CD4-positive, alpha-beta T cell treated with Interleukin-15 for 4 hours (primary cell): Measurements from ENCODE around the gene LRP6.
"Not testable (repeated sequence)": the region's sequence is repeated elsewhere in the genome, so short reads cannot be mapped to it uniquely, and the experiment has no call there.

Source experiments
- DNase-seq: peaks from one replicate; pipeline ENCODE4 v3.0.0-alpha.2; 2020; ENCODE audit warnings: low spot score

LRP6 gene

DNA sequence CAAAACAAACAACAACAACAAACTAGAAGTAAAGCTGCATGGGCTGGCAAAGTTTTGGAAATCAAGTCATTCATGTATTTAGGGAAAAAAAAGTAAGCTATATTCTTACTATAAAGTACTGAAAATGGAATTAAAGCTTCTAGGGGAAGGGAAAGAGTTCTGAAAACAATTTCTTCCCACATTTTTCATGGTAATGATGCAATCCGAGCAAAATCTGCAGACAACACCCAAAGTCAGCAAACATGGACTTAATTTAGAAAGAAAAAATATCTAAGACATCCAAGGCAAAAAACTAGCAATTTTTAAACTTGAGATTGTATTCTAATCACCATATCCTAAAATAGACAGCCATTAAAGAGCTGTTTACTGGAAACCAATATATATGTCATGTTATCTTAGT is 86.3 kb downstream of the LRP6 start:
- DNase-seq, result no peak

DNA sequence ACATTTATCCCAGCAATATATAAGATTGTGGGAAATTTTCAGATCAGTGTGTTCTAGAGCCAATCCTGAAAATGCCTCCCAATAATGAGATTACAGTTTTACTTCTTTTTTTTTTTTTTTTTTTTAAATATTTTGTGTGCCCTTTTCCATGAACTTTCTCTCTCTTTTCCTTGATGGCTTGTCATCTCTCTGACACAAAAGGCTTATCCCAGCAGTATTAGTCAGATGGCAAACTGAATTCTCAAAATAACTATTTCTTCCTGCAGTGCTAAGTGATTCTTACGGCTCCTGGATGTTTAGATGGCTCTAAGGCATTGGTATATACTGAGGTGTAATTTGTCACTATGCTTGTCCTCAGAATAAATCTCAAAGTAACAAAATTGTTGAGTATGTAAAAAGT is 86.7 kb downstream of the LRP6 start:
- DNase-seq, result no peak

DNA sequence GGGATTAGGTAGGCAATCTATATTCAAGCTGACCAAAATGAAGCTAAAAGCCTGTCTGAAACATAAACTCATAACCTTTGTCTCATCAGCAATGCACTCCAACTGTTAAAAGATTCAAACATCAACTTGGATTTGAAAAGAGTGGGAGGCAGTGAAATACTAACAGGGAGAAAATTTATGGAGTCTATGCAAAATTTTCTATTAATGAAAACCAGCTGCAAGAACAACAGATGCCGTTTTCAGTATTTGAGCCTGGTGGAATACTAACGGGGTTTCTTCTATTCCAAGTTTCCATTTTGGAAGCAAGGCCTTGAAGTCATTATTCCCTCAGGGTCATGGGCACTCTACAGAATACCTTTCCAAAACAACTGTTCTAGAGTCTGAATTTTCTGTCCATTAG is 88.3 kb downstream of the LRP6 start:
- no peak for DNase-seq

DNA sequence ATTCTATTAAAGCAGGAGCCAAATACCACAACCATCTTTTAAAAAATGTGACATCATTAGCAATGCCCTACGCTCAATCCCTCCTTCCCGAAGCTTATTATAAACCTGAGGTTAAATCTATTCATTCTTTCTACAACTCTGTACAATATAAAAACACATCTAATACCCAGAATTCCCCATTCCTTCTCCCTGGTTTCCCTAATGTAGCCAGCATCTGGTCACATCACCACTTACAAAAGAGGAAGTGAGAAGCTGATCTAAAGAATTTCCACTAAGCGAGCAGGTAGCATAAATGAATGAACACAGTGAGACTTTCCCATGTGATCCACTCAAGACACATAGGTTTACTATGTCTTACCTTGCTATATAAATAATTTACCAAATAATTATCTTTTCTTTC is 90.4 kb downstream of the LRP6 start:
- no peak for DNase-seq

DNA sequence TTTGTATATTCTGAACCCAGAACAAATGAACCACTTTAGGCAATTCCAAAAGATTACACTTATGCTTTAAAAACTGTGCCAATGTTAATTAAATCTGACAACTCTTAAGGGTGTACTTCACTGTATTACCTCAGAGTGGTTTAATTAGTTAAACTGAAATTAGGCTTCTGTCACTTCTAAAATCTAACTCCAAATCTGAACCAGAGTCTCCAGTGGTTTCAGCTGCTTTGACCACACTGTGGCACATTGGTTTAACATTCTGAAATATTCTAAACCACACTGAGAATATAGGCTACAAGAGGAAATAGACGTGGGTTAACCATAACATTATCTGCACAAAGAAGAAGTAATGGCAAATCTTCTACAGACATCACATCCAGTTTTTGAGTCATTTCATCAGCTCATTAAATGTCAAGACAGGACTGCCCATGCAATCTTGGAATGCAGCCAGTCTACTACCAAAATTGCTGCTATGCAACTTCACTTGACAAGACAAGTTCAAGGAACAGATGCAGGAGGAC is 94.8 kb downstream of the LRP6 start:
- DNase-seq, result no peak

DNA sequence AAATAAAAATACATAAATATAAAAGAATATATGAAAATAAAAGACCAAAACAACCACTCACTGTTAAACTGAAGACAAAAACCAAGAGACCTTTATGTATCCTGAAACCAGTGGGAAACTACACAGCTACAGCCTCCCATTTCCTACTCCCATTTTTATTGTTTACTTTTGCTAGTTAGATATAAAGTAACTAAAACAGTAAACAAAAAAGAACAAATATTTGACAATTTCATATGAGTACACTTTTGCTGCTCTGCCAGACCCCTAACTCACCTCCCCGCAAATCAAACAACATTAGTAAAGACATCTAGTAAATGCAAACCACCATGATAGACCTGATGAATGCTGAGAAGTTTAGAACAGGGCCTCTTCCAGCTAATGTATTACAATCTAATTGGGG is 99.0 kb downstream of the LRP6 start:
- no peak for DNase-seq

DNA sequence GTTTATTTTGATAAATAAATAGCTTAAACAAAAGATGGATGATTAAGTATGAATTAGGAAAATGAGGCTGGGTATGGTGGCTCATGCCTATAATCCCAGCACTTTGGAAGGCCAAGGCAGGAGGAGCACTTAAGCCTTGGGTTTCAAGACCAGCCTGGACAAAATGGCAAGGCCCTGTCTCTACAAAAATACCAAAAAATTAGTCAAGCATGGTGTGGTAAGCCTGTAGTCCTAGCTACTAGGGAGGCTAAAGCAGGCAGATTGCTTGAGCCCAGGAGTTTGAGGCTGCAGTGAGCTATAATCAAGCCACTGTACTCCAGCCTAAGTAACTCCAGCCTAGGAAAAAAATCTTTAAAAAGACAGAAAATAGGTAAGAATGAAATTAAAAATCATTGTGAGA is 100.1 kb downstream of the LRP6 start:
- DNase-seq, result no peak

DNA sequence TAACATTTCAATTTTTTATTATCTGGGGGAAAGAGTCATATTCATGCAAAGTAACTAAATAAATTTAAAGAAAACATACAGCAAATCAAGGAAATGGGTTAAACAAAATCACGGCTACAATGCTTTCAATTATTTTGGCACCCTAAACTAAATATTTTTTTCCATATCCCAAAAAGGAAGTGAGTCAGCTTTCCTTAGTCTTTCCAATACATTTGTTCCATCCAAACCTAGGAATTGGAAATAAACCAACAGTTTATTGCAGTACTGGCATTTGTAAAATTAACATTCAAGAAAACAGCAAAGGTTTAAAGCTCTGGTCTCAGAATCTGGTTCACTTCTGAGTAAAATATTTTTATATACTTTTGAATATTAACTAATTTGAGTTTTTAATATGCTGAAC is 106.9 kb downstream of the LRP6 start:
- no peak for DNase-seq

DNA sequence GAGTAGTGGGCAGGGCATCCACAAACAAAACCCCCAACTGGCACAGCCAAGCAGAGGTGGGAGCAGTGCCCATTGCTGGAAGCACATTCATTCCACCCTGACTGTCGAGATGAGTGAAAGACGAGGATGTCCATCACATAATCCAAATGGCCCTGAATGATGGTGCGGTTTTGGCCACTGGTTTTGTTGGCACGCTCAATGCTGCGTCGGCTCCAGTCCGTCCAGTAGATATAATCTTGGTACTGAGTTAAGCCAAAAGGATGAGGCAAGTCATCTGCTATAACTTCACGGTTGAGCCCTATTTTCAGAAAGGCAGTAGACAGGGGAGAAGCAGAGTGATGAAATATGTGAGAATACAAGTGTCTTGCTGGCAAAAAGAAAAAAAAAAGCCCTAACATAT is 108.0 kb downstream of the LRP6 start:
- no peak for DNase-seq

DNA sequence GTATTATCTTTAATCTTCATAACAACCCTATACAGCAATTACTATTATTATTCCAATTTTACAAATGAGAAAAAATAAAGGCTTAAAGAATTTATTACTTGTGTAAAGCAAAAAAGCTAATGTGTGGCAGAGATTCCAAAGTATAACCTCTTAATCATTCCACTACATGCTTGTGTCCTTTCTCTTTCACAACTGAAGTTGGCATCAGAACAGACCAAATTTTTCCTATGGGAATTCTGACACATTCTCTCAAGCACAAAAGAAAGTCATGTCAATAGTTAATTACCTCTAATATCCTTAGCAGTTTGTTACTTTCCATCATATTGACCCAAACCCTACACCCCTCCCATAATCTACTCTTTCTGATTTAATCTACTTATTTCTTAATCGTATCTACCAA is 109.4 kb downstream of the LRP6 start:
- DNase-seq, result no peak

DNA sequence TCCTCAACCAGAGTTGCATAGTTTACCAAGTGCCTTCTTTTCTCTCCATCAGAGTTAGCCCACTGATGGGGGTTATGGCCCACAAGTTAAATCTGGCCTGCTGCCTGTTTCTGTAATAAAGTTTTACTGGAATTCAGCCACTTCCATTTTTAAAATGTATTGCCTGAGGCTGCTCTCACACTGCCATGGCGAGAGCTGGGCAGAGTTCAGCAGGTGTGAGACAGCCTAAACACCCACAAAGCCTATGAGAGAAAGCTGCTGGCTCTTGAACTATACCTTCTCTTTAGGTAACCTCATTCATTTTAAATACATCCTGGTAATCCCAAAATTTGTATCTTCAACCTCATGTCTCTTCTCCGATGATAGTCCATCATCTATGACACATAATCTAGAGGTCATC is 110.0 kb downstream of the LRP6 start:
- no peak for DNase-seq

DNA sequence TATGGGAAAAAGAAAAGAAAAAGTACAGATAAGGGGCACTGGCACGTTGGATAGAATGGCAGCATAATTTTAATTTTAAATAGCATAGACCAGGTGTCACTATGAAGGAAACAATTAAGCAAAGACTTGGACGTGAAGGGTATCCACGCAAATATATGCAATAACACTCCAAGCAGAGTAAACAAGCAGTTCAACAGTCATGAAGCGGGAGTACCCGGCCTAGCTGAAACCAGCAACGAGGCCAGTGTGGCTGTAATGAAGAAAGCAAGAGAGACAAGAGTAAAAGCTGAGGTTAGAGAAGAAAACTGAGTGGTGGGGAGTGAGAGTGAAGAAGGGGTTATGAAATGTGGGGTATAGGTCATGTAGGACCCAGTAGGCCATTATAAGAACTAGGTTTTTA is 110.7 kb downstream of the LRP6 start:
- DNase-seq, result no peak

DNA sequence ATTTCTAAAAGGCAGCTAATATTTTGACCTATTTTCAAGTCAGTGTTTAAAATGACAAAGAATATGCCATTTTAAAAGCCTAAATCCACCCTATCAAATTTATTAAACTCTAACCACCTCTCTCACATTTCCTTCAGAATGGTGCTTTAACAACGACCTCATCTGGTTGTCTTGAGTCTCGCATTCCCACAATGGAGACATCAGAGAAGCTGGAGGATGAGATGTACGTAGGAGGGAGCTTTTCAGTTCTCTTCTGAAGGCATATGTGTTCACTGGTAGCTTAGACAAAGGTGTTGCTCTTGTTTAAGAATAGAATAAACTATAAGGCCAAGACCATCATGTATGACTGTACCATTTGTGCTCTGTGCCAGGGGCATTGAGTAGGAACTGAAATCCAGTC is 113.2 kb downstream of the LRP6 start:
- no peak for DNase-seq

DNA sequence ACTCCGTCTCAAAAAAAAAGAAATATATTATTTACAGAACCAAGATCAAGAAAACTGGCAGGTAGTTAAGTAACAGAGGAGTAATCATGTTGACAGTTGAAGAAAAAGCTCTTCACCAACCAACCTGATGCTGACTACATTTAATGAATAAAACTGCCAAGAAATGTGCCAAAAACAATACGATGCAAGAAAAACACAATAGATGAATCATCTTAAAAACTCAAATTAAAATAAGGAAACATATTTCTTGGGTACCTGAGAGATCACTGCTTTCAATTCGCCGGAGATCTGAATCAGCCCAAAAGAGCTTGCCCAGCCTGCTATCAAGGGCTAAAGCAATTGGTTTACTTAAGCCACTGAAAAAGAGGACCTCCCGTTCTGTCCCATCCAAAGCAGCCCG is 119.7 kb downstream of the LRP6 start:
- no peak for DNase-seq

DNA sequence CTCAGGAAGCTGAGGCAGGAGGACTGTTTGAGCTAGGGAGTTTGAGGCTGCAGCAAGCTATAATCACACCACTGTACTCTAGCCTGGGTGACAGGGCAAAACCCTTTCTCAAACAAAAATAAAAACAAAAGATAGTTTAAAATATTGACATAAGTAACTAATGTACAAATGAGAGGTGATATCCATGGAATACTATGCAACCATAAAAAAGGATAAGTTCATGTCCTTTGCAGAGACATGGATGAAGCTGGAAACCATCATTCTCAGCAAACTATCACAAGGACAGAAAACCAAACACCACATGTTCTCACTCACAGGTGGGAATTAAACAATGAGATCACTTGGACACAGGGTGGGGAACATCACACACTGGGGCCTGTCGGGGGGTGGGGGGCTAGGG is 122.3 kb downstream of the LRP6 start:
- DNase-seq, result not testable (repeated sequence)

DNA sequence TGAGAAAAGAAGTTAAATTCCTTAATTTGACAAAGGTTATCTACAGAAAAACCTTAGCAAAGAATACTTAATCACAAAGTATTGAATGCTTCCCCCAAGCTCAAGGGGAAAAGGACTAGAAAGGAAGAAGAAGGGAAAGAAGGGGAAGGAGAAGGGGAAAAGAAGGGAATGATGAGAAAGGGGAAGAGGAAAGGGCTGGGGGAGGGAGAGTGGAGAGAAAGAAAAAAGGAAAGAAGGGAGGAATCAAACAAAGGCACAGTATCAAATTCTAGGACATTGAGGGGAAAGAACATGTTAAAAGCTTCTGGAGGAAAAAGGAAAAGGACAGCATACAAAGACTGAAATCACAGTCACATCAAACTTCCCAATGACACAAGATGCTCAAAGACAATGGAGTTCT is 125.8 kb downstream of the LRP6 start:
- DNase-seq, result no peak

DNA sequence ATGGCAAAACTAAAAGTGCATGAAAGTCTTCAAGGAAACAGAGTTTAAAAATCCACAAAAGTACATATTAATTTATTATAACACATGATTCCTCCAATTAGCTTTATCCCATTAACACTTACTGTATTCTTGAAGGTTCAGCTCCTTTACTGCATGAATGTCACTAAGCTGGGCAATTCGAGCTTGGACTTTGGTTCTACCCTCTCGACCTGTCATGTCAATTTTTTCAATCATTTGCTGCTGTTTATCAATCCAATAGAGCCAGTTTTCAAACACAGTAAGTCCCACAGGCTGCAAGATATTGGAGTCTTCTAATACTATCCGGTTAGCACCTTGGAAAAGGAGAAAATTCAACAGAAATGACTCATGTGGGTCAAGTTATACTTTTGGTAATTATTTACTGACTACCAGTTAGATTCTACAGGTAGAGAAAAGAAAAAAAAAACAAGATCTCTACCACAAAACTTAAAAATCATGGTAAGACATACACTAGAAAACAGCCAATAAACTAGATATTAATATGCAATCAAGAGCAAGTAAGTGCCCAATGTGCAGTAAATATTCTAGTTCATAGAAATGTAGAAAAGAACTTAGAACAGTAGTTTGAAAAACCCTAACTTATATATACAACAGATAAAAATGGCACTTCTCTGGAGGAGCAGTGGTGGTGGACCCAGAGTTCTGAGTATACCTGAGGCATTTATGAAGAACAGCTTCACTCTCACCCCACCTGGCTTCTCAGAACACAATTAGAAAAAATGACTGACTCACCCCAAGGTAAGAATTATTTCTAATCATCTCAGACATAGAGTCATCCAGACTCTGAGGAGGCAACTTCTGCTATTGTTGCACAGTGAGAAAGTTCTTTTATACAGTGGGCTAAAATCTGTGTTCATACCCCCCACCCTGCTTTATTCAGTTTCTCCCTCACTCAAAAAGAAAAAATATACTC is 128.4 kb downstream of the LRP6 start:
- no peak for DNase-seq

DNA sequence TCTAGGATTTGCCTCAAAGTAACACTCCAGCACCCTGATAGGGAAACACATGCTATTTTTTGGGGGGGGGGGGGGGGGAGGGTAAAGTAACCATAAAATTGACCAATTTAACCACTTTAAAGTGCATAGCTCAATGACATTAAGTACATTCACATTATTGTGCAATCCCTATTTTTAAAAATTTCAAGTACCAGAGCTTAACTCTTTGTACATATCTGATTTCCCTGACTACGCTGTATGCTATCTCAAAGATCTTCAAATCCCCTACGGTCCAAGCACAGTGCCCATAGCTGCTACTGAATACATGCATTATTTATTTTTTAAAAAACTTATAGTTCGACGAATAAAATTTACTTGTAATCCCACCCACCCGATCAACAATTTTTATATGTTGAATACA is 133.1 kb downstream of the LRP6 start:
- DNase-seq, result no peak

DNA sequence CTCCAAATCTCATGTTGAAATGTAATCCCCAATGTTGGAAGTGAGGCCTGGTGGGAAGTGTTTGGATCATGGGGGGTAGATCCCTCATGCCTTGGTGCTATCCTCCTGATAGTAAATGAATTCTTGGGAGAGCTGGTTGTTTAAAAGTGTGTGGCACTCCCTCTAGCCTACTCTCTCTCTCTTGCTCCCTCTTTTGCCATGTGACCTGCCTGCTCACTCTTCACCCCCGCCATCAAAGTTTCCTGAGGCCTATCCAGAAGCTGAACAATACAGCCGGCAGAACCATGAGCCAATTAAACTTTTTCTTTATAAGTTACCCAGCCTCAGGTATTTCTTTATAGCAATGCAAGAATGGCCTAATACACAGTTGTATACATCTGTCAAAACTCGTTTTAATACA is 133.6 kb downstream of the LRP6 start:
- DNase-seq, result no peak

DNA sequence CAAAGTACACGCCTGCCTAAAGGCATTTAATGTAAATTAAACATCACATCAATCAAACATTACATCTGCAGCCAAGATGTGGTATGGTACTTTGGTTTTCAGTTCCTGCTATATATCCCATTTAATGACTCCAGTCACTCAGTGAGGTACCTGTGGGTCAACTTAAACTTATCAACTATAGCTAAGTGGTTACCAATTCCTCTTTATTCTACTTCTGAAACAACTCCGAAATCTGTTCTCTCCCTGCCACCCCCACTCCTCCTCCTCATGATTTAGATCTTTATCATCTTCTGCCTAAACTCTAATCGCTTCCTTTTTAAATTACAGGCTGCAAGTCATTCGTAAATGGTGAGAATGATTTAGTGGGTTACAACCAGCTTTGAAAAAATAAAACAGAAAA is 138.2 kb downstream of the LRP6 start:
- DNase-seq, result no peak

DNA sequence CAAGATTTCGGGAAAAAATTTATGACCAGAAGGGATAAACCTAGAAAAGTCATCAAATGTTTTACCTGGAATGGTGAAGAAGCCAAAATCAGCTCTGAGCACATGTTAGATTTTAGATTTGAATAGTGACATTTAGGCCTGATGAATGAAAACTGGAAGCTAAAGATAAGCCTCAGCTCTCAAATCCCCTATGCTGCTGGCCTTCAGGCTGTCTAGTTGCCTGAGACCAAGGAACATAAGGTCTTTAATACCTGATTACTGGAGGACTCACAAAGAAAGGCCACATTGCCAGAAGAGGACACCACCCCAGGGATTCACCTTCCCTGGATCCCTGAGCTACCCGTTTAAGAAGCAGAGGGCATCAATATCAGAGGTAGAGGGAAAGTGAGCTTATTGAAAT is 139.5 kb downstream of the LRP6 start:
- DNase-seq, result no peak

DNA sequence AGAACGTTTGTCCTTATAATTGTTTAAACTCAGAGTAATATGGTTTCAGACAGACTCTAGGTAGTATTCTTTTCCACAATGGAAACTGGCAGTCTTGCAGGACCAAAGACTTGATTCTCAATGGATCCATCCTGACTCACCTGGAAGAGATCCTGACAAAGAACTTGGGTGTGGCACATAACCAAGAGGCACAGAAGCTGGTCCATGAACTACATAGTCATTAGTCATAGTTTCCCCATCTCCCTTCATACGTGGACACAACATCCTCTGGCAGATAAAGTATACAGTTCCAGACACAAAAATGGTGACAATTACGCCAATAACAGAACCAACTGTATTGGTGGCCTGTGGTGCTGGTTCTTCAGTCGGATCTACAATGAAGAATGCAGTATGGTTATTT is 140.3 kb downstream of the LRP6 start:
- no peak for DNase-seq

DNA sequence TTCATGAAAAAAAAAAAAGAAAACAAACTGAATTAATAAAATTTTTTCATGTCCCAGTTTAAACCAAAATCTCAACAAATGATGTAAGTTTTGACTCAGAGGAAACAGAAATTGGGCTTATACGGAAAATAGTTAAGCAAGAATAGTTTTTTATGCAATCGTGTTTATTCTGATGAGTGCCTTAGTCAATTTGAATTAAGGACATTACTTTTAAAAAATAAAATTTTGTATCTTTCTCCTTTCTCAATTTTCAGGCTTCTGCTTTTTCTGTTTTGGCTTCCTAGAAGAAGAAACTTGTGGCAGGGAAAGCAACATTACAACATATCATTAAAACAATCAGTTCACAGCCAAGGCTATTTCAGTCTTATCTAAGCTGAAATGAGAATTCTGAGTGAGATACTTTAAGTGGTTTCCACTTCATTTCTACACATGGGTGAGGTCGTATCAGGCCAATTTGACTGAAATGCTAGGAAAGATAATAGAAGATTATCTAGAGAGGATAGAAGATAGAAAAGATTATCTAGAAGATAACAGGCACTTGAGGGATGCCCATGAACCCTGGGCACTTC is 143.7 kb downstream of the LRP6 start:
- no peak for DNase-seq

DNA sequence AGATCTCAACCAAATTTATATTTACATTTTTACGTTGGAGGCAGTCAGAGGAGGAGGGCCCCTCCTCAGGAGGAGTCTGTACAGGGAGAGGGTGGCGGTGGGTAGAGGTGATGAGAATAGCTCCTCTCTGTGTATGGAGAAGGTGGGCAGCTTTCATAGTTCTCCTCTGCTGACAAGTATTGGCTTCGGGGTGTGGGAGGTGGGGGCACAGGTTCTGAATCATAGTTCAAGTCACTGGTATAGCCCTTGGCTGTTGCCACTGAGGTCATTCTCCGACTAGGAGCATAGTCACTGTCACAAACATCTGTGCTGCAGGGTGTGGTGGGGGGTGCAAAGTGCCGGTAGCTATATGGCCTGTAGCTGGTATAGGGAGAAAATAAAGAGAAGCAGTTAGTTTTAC is 145.8 kb downstream of the LRP6 start:
- DNase-seq, result no peak
